Measurements from ENCODE around the gene SLC50A1.
"Not testable (repeated sequence)": the region's sequence is repeated elsewhere in the genome, so short reads cannot be mapped to it uniquely, and the experiment has no call there.

SLC50A1 gene

DNA sequence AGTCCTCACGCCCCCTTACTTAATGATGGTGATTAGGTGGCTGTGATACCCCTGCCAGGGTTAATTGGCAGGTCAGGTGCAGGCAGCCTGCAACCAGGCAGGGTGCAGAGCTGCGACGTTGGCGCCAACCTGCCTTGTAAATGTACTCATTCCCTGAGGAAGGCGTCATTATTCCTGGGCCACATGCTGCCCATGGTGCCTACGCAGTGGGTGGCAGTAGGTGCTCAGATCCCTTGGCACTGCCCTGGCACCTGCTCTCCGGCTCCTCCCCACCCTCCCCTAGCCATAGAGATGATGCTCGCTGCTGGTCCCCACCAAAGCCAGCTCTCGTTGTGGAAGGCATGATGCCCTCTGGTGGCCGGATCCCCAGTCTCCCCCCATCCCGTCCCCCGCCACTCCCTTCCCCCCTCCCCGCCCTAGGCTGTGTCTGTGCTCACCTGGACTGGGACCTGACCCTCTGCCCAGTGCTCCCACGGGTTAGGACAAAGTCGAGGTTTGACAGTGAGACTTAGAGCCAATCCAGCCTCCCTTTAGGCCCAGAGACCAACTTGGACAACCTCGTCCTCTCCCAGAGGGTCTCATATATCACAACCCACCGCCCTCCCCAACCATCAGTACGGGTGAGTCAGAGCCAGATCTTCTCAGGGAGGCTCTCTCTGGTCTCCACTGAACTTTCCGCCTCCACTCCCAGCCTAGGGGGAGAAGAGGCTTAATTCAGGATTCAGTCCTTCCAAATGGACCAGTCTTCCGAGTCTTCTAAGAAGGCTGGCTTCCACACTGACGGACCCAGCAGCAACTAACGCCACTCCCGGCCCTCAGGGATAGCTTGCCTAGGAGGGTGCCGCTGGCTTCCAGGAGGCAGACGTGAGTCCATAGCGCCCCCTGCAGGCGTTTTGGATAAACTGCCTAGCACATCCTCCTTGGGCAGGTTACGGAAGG lies 31.8 kb downstream of the SLC50A1 start:
- Histone ChIP-seq H3K27ac (peak overlapping the region in 1 of 2 donors; percentile 44), H3K4me3 (peak overlapping the region; percentile 27)
- TF ChIP-seq, protein P1, sequence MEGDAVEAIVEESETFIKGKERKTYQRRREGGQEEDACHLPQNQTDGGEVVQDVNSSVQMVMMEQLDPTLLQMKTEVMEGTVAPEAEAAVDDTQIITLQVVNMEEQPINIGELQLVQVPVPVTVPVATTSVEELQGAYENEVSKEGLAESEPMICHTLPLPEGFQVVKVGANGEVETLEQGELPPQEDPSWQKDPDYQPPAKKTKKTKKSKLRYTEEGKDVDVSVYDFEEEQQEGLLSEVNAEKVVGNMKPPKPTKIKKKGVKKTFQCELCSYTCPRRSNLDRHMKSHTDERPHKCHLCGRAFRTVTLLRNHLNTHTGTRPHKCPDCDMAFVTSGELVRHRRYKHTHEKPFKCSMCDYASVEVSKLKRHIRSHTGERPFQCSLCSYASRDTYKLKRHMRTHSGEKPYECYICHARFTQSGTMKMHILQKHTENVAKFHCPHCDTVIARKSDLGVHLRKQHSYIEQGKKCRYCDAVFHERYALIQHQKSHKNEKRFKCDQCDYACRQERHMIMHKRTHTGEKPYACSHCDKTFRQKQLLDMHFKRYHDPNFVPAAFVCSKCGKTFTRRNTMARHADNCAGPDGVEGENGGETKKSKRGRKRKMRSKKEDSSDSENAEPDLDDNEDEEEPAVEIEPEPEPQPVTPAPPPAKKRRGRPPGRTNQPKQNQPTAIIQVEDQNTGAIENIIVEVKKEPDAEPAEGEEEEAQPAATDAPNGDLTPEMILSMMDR (IDR thresholded peaks at IDR 0.05), result peak; percentile 83
- peak; percentile 86 for DNase-seq (ENCODE audit: low spot score)

DNA sequence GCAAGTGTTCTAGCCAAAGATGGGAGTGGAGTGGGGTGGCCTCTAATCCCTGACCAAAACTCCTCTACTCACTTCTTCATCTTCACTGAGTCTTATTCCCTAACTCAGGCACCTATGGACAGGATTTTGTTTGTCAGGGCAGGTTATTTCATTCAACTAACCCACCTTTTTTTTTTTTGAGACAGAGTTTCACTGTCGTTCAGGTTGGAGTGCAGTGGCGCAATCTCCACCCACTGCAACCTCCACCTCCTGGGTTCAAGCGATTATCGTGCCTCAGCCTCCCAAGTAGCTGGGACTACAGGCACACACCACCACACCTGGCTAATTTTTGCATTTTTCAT lies 32.4 kb downstream of the SLC50A1 start:
- peak overlapping the region; percentile 27 for H3K4me3 ChIP-seq
- H3K27ac ChIP-seq; DNase-seq (ENCODE audit: low spot score): not testable (repeated sequence)

DNA sequence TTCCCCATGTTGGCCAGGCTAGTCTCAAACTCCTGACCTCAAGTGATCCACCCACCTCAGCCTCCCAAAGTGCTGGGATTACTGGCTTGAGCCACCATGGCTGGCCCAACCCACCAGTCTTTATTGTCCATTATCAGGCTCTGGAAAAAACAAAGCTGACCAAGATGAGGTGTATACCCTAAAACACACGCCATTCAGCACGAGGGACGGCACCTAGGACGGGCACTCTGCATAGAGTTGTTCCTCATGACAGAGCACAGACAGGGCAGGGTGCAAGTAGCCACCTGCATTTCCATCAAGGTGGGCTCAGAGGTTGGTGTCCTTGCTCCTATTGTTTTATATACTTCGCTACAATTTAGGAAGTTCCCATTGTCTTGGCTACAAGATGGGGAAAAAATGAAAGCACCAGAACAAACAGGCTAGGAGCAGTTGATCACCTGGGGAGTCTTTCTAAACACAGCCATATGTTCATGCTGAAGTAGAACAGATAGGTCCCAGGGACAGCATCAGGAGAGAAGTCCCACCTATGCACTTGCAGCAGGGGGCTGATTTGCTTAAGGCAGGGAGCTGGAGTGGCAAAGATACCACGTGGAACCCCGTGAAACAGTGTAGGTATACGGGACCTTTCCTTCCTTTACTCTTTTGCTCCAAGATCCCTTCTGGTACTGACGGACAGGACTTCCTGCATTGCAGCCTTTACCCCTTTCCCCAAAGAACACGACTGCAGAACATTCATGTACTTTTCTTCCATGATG lies 33.0 kb downstream of the SLC50A1 start:
- Histone ChIP-seq H3K27ac (no peak overlapping the region), H3K4me3 (no peak overlapping the region)
- TF ChIP-seq, protein P1 (IDR thresholded peaks at IDR 0.05), result no peak
- DNase-seq (ENCODE audit: low spot score), result peak; percentile 28

DNA sequence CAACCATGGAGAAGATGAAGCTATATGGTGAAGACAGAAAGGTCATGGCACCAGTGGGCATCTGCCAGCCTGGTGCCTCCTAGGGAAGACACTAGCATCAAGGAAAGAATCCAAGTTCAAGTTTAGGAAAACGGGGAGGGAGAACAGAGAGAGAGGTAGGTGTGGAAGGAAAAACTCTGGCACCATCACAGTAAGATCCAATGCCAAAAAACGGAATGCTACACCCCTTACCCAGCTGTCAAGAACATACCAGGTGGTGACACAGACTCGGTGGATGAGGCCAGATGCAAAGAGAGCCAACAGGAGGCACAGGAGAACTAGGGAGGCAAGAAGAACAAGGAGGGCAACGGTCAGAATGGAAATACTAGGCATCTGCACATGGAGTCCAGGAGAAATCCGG lies 33.9 kb downstream of the SLC50A1 start:
- TF ChIP-seq, protein P1 (IDR thresholded peaks at IDR 0.05), result no peak
- H3K4me3 ChIP-seq, result no peak overlapping the region
- H3K27ac ChIP-seq, result no peak overlapping the region
- peak; percentile 58 for DNase-seq (ENCODE audit: low spot score)

DNA sequence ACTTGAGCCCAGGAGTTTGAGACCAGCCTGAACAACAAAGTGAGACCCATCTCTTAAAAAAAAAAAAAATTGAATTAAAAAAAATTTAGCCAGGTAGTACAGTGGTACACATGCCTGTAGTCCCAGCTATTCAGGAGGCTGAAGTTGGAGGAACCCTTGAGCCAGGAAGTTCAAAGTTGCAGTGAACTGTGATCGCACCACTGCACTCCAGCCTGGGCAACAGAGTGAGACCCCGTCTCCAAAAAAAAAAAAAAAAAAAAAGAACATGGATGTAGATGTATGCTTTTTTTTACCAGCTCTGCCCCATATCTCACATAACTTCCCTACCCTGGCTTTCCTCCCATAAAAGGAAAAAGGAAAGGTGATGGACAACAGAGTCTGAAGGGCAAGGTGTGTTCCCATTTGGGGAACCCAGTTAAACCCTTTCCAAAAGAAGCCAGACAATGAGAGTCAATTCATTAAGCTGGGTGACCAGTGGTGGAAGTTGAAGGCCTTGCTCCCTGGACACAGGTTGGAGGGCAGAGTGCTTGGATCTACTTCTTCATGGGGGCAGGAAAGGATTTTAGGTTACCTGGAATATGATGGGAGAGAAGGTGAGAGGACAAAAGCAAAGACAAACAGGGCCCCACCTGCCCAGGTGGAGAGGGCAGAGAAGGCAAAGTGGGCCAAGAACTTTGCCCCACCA lies 34.6 kb downstream of the SLC50A1 start:
- no peak overlapping the region for H3K4me3 ChIP-seq
- peak; percentile 43 for DNase-seq (ENCODE audit: low spot score)
- TF ChIP-seq, protein P1 (IDR thresholded peaks at IDR 0.05), result no peak
- no peak overlapping the region for H3K27ac ChIP-seq

DNA sequence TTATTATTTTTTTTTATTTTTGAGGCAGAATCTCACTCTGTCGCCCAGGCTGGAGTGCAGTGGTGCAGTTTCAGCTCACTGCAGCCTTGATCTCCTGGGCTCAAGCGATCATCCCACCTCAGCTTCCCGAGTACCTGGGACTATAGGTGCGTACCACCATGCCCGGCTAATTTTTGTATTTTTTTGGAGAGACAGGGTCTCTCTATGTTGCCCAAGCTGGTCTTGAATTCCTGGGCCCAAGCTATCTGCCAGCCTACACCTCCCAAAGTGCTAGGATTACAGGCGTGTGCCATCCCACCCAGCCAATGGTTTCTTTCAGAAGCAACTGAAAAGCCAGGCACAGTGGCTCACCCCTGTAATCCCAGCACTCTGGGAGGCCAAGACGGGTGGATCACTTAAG lies 35.2 kb downstream of the SLC50A1 start:
- peak; percentile 62 for DNase-seq (ENCODE audit: low spot score)

More for the DNA sequence above, 35.2 kb downstream of the SLC50A1 start:
- H3K4me3 ChIP-seq, result no peak overlapping the region
- TF ChIP-seq, protein P1 (IDR thresholded peaks at IDR 0.05), result no peak
- no peak overlapping the region for H3K27ac ChIP-seq
